Body of pancreas (tissue), 4 donors: ENCODE results near the gene THBS3.
A peak's percentile ranks its signal among the peaks of the same experiment; 100 is the strongest.

ENCODE experiments used
- POLR2A ChIP-seq, 3 donors: fragments of 450-650 bp; IDR thresholded peaks; one replicate each; pipeline ENCODE4 v1.6.1; 2016; ENCODE audit warnings: antibody characterized with exemption in 3 of 3, mild to moderate bottlenecking in 2 of 3
- TF ChIP-seq, protein P1 (sequence below), 7 experiments: fragments of 450-650 bp in 4 of 7; fragments of 200-600 bp in 3 of 7; sonication (generic) in 3 of 7; IDR thresholded peaks; one replicate each; pipeline ENCODE4 v1.5.1; 2016 to 2019; ENCODE audit warnings: antibody characterized with exemption in 7 of 7

DNA sequence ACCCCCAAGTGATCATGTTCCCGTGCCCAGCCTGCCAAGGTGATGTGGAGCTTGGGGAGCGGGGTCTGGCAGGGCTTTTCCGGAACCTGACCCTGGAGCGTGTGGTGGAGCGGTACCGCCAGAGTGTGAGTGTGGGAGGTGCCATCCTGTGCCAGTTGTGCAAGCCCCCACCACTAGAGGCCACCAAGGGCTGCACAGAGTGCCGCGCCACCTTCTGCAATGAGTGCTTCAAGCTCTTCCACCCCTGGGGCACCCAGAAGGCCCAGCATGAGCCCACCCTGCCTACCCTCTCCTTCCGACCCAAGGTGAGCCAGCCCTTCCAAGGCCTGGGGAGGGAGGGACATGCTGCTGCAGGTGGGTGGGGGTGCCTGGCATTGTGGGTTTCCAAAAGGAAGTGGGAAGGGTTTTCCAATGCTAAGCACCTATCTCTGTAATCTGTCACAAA lies 31.7 kb downstream of the THBS3 start:
- TF ChIP-seq, protein P1, sequence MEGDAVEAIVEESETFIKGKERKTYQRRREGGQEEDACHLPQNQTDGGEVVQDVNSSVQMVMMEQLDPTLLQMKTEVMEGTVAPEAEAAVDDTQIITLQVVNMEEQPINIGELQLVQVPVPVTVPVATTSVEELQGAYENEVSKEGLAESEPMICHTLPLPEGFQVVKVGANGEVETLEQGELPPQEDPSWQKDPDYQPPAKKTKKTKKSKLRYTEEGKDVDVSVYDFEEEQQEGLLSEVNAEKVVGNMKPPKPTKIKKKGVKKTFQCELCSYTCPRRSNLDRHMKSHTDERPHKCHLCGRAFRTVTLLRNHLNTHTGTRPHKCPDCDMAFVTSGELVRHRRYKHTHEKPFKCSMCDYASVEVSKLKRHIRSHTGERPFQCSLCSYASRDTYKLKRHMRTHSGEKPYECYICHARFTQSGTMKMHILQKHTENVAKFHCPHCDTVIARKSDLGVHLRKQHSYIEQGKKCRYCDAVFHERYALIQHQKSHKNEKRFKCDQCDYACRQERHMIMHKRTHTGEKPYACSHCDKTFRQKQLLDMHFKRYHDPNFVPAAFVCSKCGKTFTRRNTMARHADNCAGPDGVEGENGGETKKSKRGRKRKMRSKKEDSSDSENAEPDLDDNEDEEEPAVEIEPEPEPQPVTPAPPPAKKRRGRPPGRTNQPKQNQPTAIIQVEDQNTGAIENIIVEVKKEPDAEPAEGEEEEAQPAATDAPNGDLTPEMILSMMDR (IDR thresholded peaks at IDR 0.05): peak in 1 of 7 experiments; percentile 12
- TF ChIP-seq POLR2A (IDR thresholded peaks at IDR 0.05): no peak
